ENCODE results near the gene TASP1. TPM values are rescaled to one million over a fixed set of nuclear protein-coding genes. Genes with fewer than 3 reads are reported as not detected.
"Not testable (repeated sequence)": the region's sequence is repeated elsewhere in the genome, so short reads cannot be mapped to it uniquely, and the experiment has no call there.

TASP1 gene
- total and polyA plus RNA-seq, 10 donors, result 6.3 to 21.5 (median 15.5) TPM

DNA sequence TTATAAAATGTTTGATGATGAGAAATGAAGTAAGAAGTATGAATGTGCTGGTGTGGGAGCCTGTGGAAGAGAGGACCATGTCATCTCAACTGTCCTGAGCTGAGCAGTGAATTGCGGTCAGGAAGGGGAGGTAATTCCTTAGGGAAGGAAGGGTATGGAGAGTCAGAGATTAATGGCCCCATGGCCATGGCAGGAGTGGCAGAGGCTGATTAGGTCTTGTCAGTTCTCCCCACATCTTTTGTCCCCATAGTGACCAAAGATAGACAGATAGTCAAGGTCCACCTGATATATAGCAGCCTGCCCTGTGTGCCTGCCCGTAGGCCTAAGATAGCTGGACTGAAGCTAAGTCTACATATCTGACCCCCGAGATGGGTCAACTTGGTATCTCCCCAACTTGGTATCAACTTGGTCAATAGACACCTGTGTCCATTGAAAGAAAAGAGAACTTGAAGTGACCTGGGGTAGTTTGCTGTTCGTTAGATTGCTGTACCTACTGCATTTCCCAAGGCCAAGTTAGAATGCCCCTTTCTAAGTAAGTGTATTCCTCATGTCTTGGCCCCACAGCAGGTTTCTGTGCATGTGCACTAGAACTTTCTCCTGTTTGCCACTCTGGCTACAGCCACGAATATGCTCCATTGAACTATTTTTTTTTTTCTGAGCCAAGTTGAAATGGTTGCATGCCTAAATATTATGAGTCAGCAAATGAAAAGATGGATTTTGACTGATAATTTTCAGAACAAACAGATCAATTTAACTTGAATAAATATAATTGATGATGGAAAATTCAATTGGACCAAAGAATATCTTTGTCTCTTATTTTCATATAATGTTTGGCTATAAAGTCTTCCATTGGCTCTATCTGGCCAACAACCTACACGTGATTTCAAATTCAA, 274.2 kb downstream of the TASP1 start:
- intact Hi-C loops (cut with DNase I; ENCODE audit: low total_unique reads), result no loop called here
- WGBS, 5 donors, result 84 to 95% (median 90%) methylated on average over 6 of the region's 6 CpGs

DNA sequence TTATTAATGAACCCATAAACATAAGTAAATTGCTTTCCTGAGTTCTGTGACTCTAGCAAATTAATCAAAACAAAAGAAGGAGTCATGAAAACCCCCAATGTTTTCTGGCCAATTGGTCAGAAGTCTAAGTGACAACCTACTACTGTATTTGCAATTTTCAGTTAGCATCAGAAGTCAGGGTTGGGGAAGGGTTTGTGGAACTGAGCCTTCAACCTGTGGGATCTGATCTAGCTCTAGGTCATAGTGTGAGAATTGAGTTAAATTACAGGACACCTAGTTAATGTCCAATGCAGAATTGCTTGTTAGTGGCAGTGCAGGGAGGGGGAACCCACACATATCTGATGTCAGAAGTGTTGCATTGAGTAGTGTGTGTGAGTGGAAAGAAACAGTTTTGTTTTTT, 275.3 kb downstream of the TASP1 start:
- H3K27me3 ChIP-seq (replicated peaks in 1 of 7), result no peaks in the 10 kb centered on the region
- no peak for TF ChIP-seq POLR2AphosphoS5 (IDR thresholded peaks at IDR 0.05)
- peaks cover 0 to 4% (median 0%) of the 10 kb centered on the region in 8 donors for H3K9me3 ChIP-seq
- no peaks in the 10 kb centered on the region for H3K4me1 ChIP-seq
- H3K36me3 ChIP-seq, result no peaks in the 10 kb centered on the region
- intact Hi-C loops (cut with DNase I; ENCODE audit: low total_unique reads), result no loop called here
- H3K4me3 ChIP-seq, result no peak overlapping the region
- no peak overlapping the region for H3K27ac ChIP-seq
- DNase-seq, result no peak

More for the DNA sequence above, 274.2 kb downstream of the TASP1 start:
- Histone ChIP-seq H3K9me3 (peaks cover 0 to 9% (median 0%) of the 10 kb centered on the region in 8 donors), H3K4me3 (no peak overlapping the region), H3K4me1 (no peaks in the 10 kb centered on the region), H3K36me3 (no peaks in the 10 kb centered on the region), H3K27me3 (replicated peaks in 1 of 7) (no peaks in the 10 kb centered on the region), H3K27ac (no peak overlapping the region)
- no peak for DNase-seq
- TF ChIP-seq POLR2AphosphoS5 (IDR thresholded peaks at IDR 0.05), result no peak

- intact Hi-C loops (cut with DNase I; ENCODE audit: low total_unique reads); H3K9me3 ChIP-seq; H3K36me3 ChIP-seq; H3K4me1 ChIP-seq; H3K27me3 ChIP-seq (replicated peaks in 1 of 7); H3K4me3 ChIP-seq; DNase-seq; H3K27ac ChIP-seq: not testable (repeated sequence)
- WGBS, 5 donors, result 78 to 91% (median 89%) methylated on average over 2 to 3 of the region's 5 CpGs
Measured at GRCh38 chr20:13362165-13362564, 276.6 kb downstream of the TASP1 start.

DNA sequence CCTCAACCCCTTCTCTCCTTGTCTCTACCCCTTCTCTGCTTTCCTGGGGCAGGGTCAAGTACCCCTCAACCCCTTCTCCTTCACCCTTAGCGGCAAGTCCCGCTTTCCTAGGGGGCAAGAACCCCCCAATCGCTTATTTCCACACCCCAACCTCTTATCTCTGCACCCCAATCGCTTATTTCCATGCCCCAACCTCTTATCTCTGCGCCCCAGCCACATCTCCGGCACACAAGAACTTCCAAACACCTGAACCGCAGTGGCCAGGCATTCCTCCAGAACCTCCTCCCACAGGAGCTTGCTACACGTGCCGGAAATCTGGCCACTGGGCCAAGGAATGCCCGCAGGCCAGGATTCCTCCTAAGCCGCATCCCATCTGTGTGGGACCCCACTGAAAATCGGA, 279.8 kb downstream of the TASP1 start:
- H3K4me3 ChIP-seq; H3K4me1 ChIP-seq; DNase-seq; intact Hi-C loops (cut with DNase I; ENCODE audit: low total_unique reads); H3K36me3 ChIP-seq; H3K9me3 ChIP-seq; H3K27me3 ChIP-seq (replicated peaks in 1 of 7); H3K27ac ChIP-seq: not testable (repeated sequence)
- 86 to 96% (median 89%) methylated on average over 11 to 12 of the region's 12 CpGs for WGBS, 5 donors

DNA sequence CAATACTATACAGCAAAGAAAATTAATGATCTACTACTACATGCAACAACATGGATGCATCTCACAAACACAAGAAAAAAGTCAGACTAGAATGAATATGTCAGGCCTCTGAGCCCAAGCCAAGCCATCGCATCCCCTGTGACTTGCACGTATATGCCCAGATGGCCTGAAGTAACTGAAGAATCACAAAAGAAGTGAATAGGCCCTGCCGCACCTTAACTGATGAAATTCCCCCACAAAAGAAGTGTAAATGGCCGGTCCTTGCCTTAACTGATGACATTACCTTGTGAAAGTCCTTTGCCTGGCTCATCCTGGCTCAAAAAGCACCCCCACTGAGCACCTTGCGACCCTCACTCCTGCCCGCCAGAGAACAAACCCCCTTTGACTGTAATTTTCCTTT, 280.9 kb downstream of the TASP1 start:
- 84 to 96% (median 88%) methylated on average over 6 of the region's 6 CpGs for WGBS, 5 donors
- H3K27me3 ChIP-seq (replicated peaks in 1 of 7); H3K36me3 ChIP-seq; H3K9me3 ChIP-seq; H3K4me3 ChIP-seq; H3K27ac ChIP-seq; intact Hi-C loops (cut with DNase I; ENCODE audit: low total_unique reads); DNase-seq; H3K4me1 ChIP-seq: not testable (repeated sequence)

DNA sequence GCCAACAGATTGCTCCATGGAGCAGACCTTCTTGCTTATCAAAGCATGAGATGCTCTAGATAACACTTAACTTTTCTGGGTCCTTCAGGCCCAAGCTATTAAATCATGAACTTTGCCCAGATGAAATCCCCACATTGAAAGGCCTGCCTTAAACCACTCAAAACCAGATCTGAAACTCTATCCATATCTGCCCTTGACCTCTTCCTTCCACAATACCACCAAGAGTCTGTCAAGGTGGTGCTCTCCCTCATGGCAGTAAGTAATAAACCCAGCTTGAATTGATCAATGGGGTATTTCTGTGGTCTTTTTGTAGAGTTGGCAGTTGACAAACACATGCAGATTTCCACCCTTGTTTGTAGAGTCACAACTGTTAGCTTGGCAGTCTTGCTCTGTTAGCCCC, 282.1 kb downstream of the TASP1 start:
- Histone ChIP-seq H3K4me3 (no peak overlapping the region), H3K4me1 (no peaks in the 10 kb centered on the region), H3K27ac (no peak overlapping the region), H3K36me3 (no peaks in the 10 kb centered on the region), H3K9me3 (no peaks in the 10 kb centered on the region), H3K27me3 (replicated peaks in 1 of 7) (no peaks in the 10 kb centered on the region)
- TF ChIP-seq, protein P1, sequence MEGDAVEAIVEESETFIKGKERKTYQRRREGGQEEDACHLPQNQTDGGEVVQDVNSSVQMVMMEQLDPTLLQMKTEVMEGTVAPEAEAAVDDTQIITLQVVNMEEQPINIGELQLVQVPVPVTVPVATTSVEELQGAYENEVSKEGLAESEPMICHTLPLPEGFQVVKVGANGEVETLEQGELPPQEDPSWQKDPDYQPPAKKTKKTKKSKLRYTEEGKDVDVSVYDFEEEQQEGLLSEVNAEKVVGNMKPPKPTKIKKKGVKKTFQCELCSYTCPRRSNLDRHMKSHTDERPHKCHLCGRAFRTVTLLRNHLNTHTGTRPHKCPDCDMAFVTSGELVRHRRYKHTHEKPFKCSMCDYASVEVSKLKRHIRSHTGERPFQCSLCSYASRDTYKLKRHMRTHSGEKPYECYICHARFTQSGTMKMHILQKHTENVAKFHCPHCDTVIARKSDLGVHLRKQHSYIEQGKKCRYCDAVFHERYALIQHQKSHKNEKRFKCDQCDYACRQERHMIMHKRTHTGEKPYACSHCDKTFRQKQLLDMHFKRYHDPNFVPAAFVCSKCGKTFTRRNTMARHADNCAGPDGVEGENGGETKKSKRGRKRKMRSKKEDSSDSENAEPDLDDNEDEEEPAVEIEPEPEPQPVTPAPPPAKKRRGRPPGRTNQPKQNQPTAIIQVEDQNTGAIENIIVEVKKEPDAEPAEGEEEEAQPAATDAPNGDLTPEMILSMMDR (IDR thresholded peaks at IDR 0.05 in 8 of 11, conservative IDR thresholded peaks at IDR 0.05 in 3 of 11), result no peak
- TF ChIP-seq POLR2A (IDR thresholded peaks at IDR 0.05), result no peak
- TF ChIP-seq POLR2AphosphoS5 (IDR thresholded peaks at IDR 0.05), result no peak
- no peak for DNase-seq
- intact Hi-C loops (cut with DNase I; ENCODE audit: low total_unique reads), result no loop called here

Measured in spleen (tissue), 11 donors.